Muscle layer of colon (tissue), 2 donors: ENCODE measurements around the gene SLC4A1AP.

Experiments used
- H3K27ac ChIP-seq: one replicate; pipeline ENCODE4 v1.7.0; 2013; ENCODE audit warnings: low read depth, mild to moderate bottlenecking, low read length, moderate library complexity
- H3K27me3 ChIP-seq, 2 donors: one replicate each; pipeline ENCODE4 v1.7.0; 2013; ENCODE audit warnings: low read length in 2 of 2, mild to moderate bottlenecking in 2 of 2; ENCODE audit not compliant: insufficient read depth in 2 of 2, control insufficient read depth in 1 of 2
- H3K36me3 ChIP-seq: one replicate; pipeline ENCODE4 v1.7.0; 2013; ENCODE audit warnings: mild to moderate bottlenecking, low read length; ENCODE audit not compliant: insufficient read depth
- H3K4me1 ChIP-seq: one replicate; pipeline ENCODE4 v1.7.0; 2013; ENCODE audit warnings: mild to moderate bottlenecking, low read length; ENCODE audit not compliant: insufficient read depth
- H3K4me3 ChIP-seq, 2 donors: one replicate each; pipeline ENCODE4 v1.7.0; 2013; ENCODE audit warnings: low read length in 2 of 2, low read depth in 1 of 2, mild to moderate bottlenecking in 1 of 2, moderate library complexity in 1 of 2
- H3K9ac ChIP-seq: one replicate; pipeline ENCODE4 v1.7.0; 2013; ENCODE audit warnings: low read length
- H3K9me3 ChIP-seq: one replicate; pipeline ENCODE4 v1.7.0; 2013; ENCODE audit warnings: mild to moderate bottlenecking, low read length
- donor health status: abdominal sarcoma.
- donor health status: Adenocarcinoma of cecum.

Gene SLC4A1AP

DNA sequence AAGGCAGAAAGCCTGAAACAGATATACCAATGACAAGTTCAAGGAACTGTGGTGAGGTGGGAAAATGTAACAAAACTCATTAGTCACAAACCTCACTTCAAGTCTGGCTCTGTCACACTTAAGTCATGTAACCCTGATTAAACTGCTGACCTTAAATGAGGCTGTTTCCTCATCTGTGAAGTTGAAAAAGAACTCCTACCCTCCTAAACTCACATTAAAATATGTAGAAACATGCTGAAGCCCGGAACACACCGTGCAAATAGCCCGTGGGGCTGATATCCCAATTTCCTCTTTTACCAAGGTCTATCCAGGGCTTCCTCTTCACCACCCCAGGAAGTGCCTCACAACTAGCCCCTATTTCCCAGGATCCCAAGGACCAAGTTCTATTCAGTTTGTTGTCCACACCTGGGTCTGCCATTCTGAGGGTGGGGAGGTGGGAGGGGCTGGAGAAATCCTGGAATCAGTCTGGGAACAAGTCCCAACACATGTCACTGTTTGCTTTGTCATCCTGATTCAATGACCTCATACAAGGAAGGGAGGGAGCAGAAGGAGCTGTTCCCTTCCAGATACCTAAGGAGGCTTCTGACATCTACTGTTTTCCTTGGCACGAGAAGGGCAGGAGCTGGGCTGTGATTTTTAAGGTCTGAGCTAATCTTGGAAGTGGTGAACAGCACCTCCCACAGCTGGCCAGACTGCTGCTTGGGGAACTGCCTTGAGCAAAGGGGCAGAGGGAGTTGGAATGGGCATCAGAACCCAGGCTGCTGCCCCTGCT lies 42.3 kb downstream of the SLC4A1AP start:
- Histone ChIP-seq H3K9ac (no peak overlapping the region), H3K4me1 (peaks cover 24% of the 10 kb centered on the region), H3K4me3 (no peak overlapping the region), H3K27me3 (no peaks in the 10 kb centered on the region), H3K27ac (peak overlapping the region; percentile 49), H3K9me3 (no peaks in the 10 kb centered on the region), H3K36me3 (no peaks in the 10 kb centered on the region)

DNA sequence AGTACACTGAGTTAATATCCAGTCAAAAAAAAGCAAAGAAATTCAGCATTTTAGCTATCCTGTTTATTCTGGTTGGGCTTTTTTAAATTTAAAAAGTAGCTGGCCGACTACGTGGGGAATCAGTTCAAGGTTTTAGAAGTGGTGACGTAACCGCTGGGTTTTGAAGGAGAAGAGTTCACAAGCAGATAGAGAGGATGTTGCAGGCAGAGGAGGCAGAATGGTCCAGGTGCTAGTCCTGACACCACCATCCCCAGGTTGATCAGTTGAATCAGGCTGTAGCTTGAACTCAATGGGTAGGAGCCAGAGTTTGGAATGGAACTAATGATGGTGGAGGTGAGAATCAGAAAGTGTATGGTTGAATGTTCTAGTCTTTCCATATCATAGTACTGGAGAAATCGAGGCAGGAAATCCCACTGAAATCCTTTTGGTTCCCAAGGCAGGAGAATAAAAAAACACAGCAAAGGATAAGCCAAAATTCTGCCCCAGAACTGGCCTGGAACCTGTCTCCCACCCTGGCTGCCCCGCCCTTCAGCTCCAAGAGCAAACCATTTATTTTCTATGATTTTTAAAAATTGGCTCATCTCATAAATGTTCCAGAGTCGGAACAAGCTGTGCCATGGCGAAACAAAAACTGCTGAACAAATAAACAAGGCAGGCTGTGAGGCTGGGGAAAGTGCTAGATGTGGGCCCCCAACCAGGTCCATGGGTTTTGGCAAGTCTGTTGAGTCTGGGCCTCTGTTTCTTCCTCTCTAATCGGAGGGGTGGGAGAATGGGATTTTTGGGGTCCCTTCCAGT lies 44.0 kb downstream of the SLC4A1AP start:
- Histone ChIP-seq H3K27ac (no peak overlapping the region), H3K9me3 (no peaks in the 10 kb centered on the region), H3K36me3 (no peaks in the 10 kb centered on the region), H3K9ac (no peak overlapping the region), H3K27me3 (no peaks in the 10 kb centered on the region), H3K4me1 (peaks cover 24% of the 10 kb centered on the region), H3K4me3 (no peak overlapping the region)

DNA sequence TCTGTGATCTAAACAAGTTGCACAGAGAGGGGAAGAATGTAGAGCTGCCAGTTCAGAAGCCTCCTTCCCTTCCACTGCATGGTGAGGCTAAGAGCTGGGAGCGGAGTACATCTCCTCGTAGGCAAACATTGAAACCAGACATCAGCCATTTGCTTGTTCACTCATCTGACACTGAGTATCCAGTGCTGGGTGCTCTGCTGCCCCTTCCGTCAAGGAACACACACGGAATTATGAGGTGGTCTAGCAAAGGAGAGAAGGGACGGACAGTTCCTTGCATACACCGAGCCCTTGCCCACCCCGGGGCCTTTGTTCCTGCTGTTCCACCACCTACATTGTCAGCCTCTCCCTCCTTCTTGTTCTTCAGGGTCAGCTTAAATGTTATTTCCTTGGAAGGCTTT lies 44.6 kb downstream of the SLC4A1AP start:
- no peak overlapping the region for H3K27ac ChIP-seq
- no peaks in the 10 kb centered on the region for H3K9me3 ChIP-seq
- no peaks in the 10 kb centered on the region for H3K36me3 ChIP-seq
- peaks cover 24% of the 10 kb centered on the region for H3K4me1 ChIP-seq
- no peak overlapping the region for H3K9ac ChIP-seq
- no peaks in the 10 kb centered on the region for H3K27me3 ChIP-seq
- H3K4me3 ChIP-seq: no peak overlapping the region

DNA sequence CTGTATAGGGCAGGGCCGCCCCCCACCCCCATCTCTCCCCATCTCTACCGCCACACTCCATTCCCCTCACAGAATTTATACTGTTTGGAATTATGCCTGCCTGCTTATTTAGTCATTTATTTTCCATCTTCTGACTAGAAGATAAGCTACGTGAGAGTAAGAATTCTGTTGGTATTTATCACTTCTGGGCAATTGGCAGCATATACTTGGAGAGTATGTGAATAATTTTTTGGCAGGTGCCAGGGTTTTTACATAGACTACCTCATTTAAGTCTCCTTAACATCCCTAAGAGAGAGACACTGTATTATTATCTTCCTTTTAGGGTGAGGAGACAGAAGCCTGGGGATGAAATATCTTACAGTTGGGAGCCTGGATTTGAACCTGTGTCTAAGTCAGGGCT lies 45.0 kb downstream of the SLC4A1AP start:
- Histone ChIP-seq H3K27me3 (no peaks in the 10 kb centered on the region), H3K9ac (no peak overlapping the region), H3K4me1 (peaks cover 20% of the 10 kb centered on the region), H3K4me3 (no peak overlapping the region), H3K27ac (no peak overlapping the region), H3K36me3 (no peaks in the 10 kb centered on the region), H3K9me3 (no peaks in the 10 kb centered on the region)

DNA sequence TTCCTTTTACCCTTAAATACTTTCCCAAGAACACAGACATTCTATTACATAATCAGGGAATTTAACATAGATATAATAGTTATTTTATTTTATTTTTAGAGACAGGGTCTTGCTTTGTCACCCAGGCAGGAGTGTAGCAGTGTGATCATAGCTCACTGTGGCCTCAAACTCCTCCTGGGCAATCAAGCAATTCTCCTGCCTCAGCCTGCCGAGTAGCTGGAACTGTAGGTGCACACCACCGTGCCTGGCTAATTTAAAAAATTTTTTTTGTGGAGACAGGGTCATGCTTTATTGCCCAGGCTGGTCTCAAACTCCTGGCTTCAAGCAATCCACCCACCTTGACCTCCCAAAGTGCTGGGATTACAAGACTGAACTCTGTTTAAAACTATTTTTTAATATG lies 45.6 kb downstream of the SLC4A1AP start:
- Histone ChIP-seq H3K27ac (no peak overlapping the region), H3K4me3 (no peak overlapping the region), H3K27me3 (no peaks in the 10 kb centered on the region), H3K36me3 (no peaks in the 10 kb centered on the region), H3K4me1 (peaks cover 15% of the 10 kb centered on the region), H3K9ac (no peak overlapping the region), H3K9me3 (no peaks in the 10 kb centered on the region)

DNA sequence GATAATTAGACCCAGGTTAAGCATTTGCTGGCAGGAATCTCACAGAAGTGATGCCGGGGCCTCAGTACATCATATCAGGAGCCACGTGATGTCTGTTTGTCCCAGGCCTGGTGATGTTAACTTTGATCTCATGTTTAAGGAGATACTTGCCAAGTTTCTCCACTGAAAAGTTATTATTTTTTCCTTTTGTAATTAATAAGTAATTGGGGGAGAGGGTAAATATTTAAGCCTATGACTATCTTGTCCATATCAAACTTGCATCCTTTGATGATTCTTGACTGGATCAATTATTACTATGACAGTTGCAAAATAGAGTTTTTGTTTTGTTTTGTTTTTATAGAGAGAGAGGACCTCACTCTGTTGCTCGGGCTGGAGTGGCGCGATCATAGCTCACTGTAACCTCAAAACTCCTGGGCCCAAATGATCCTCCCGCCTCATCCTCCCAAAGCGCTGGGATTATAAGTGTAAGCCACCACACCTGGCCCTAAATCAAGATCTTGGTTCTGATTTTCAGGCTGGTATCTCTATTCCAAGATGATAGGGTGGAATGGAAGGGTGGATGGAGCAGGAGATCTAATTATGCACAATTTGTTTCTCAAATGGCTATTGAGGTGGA lies 46.4 kb downstream of the SLC4A1AP start:
- Histone ChIP-seq H3K9me3 (no peaks in the 10 kb centered on the region), H3K4me1 (peaks cover 15% of the 10 kb centered on the region), H3K4me3 (no peak overlapping the region), H3K9ac (no peak overlapping the region), H3K27me3 (no peaks in the 10 kb centered on the region), H3K36me3 (no peaks in the 10 kb centered on the region), H3K27ac (no peak overlapping the region)

DNA sequence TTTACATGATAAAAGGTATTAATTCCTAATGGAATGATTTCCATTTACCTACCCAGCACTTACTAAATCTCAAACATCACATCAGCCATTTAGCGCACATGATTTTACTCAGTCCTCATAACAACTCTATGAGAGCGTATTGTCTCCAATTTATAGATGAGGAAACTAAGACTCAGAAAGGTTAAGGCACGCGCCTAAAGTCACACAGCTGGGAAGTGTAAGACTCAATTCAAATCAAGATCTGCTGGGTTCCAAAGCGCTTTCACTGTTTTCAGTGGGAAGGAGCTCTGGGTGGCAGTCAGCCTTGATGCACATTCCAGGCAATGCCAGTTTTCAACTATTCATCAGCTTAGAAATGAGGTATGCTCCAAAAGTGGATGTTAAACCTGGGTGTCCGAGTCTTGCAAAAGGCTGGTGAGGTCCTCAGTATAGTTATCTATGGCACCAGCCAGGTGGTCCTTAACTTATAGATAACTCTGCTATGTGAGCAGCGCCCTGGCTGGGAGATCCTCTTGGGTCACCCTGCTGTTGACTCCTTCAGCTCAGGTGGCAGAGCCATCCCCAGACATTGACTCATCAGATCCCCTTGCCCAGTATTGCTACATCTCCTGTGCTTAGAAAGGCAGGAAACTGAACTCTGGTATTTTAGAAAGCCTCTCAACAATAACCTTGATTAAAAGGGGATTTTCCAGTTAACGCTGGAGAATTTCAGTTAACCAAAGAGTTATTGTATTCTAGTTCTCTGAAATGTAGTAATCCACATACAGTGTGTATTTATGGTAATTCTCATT lies 47.1 kb downstream of the SLC4A1AP start:
- H3K27ac ChIP-seq: no peak overlapping the region
- no peak overlapping the region for H3K9ac ChIP-seq
- no peaks in the 10 kb centered on the region for H3K9me3 ChIP-seq
- no peaks in the 10 kb centered on the region for H3K36me3 ChIP-seq
- H3K4me1 ChIP-seq: peaks cover 14% of the 10 kb centered on the region
- H3K4me3 ChIP-seq: no peak overlapping the region
- no peaks in the 10 kb centered on the region for H3K27me3 ChIP-seq

DNA sequence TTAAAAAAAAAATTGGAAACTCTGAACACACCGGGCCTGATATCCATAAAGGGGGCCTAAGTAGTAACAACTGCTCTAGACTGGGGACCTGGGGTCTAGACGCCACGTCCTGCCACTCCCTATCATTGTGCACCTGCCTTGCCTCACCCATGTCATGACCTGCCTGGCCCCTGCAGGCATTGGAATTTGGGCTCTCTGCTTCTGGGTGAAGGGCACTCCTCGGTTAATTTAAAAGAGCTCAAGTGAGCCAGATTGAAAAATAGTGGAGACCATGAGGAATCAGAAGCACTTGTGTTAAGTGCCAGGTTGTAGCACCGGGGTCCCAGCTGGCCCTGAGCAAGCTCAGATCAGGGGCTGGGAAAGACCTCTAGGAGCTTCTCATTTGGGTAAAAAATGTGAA lies 48.1 kb downstream of the SLC4A1AP start:
- Histone ChIP-seq H3K9ac (no peak overlapping the region), H3K4me3 (no peak overlapping the region), H3K27ac (no peak overlapping the region), H3K9me3 (no peaks in the 10 kb centered on the region), H3K36me3 (no peaks in the 10 kb centered on the region), H3K4me1 (peaks cover 4% of the 10 kb centered on the region), H3K27me3 (no peaks in the 10 kb centered on the region)

DNA sequence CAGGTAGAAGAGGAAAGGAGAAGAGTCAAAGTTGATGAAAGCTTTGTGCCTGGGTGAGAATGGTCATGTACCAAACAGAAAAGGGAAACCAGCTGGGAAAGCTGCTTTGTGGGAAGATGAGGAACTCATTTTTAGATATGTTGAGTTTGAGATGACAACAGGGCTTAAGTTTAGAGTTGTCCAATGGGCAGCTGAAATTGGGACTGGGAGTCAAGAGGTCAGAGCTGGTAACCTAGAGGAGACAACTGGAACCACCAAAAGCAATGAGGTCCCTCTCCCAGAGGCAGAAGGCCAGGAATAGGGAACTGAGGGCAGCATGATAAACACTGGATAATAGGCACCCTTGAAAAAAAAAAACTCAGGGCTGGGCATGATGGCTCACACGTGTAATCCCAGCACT lies 48.8 kb downstream of the SLC4A1AP start:
- no peak overlapping the region for H3K4me3 ChIP-seq
- no peak overlapping the region for H3K27ac ChIP-seq
- H3K36me3 ChIP-seq: no peaks in the 10 kb centered on the region
- H3K27me3 ChIP-seq: no peaks in the 10 kb centered on the region
- H3K9me3 ChIP-seq: no peaks in the 10 kb centered on the region
- H3K9ac ChIP-seq: no peak overlapping the region
- no peaks in the 10 kb centered on the region for H3K4me1 ChIP-seq

DNA sequence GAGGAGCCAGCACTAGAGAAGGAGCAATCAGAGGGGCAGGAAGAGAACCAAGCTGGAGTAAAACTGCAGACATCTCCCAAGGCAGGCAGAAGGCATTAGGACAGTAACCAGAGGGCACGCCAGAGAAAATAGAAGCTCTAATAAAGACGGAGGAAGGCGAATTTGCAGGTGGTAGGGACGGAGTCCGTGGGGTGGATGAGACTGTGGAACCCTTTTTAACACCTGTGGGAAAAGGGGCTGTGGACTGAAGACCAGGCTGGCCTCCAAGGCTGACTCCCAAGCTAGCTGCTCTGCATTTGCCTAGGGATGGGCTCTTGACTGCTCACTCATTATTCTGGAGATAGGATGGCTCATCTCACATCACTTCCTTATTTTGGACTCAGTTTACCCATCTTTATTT lies 49.5 kb downstream of the SLC4A1AP start:
- H3K9ac ChIP-seq: no peak overlapping the region
- H3K27ac ChIP-seq: no peak overlapping the region
- H3K4me1 ChIP-seq: no peaks in the 10 kb centered on the region
- H3K9me3 ChIP-seq: no peaks in the 10 kb centered on the region
- no peak overlapping the region for H3K4me3 ChIP-seq
- H3K36me3 ChIP-seq: no peaks in the 10 kb centered on the region
- H3K27me3 ChIP-seq: no peaks in the 10 kb centered on the region

DNA sequence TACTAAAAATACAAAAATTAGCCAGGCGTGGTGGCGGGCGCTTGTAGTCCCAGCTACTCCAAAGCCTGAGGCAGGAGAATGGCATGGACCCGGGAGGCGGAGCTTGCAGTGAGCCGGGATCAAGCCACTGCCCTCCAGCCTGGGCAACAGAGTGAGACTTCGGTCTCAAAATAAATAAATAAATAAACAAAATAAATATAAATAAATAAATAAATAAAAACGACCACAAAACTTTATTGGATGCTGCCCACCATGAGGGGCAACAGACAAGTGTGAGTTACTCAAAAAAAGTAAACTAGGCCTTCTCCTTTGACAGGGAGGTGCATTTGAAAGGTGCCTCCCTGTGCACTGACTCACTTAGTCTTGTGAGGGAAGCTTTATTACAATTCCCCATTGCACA lies 50.4 kb downstream of the SLC4A1AP start:
- Histone ChIP-seq H3K27ac (no peak overlapping the region), H3K4me3 (no peak overlapping the region), H3K9me3 (no peaks in the 10 kb centered on the region), H3K9ac (no peak overlapping the region), H3K36me3 (no peaks in the 10 kb centered on the region), H3K27me3 (no peaks in the 10 kb centered on the region), H3K4me1 (no peaks in the 10 kb centered on the region)
